HepG2 (cell line): ENCODE results near the gene SH3GL1. TPM values are rescaled to one million over a fixed set of nuclear protein-coding genes. Genes with fewer than 3 reads are reported as not detected.

Source experiments
- KDM2A ChIP-seq: sonication (generic); formaldehyde crosslinking; IDR thresholded peaks from 2 replicates; pipeline ENCODE4 v1.4.0; 2020; ENCODE audit warnings: low read depth, missing genetic modification reagents, borderline replicate concordance
- PAWR ChIP-seq: sonication (generic); formaldehyde crosslinking; IDR thresholded peaks from 2 replicates; pipeline ENCODE4 v1.4.0; 2020; ENCODE audit warnings: missing genetic modification reagents, mild to moderate bottlenecking, borderline replicate concordance
- PLRG1 ChIP-seq: fragments of 450-650 bp; conservative IDR thresholded peaks from 2 replicates; pipeline ENCODE4 v1.6.1; 2016
- PTBP1 ChIP-seq: fragments of 200-400 bp; formaldehyde crosslinking; IDR thresholded peaks from 2 replicates; pipeline ENCODE4 v1.6.1; 2018; ENCODE audit warnings: low read length, low read depth; ENCODE audit not compliant: poor library complexity, severe bottlenecking
- SETDB1 ChIP-seq: sonication (generic); formaldehyde crosslinking; IDR thresholded peaks from 2 replicates; pipeline ENCODE4 v1.5.1; 2020; ENCODE audit warnings: missing genetic modification reagents, mild to moderate bottlenecking, borderline replicate concordance
- SMAD3 ChIP-seq: sonication (generic); formaldehyde crosslinking; IDR thresholded peaks from 2 replicates; pipeline ENCODE4 v1.4.0; 2020; ENCODE audit warnings: missing genetic modification reagents
- SMAD9 ChIP-seq: sonication (generic); formaldehyde crosslinking; IDR thresholded peaks from 2 replicates; pipeline ENCODE4 v1.5.1; 2020; ENCODE audit warnings: mild to moderate bottlenecking, missing genetic modification reagents
- TARDBP ChIP-seq: sonication (generic); formaldehyde crosslinking; IDR thresholded peaks from 2 replicates; pipeline ENCODE4 v1.8.0; 2022; ENCODE audit warnings: mild to moderate bottlenecking, missing genetic modification reagents
- ZNF20 ChIP-seq: sonication (generic); formaldehyde crosslinking; IDR thresholded peaks from 2 replicates; pipeline ENCODE4 v1.4.0; 2020; ENCODE audit warnings: mild to moderate bottlenecking, moderate library complexity, missing genetic modification reagents
- ZNF326 ChIP-seq: sonication (generic); formaldehyde crosslinking; IDR thresholded peaks from 2 replicates; pipeline ENCODE4 v1.4.0; 2020; ENCODE audit warnings: missing genetic modification reagents, borderline replicate concordance
- ZNF350 ChIP-seq: sonication (generic); formaldehyde crosslinking; IDR thresholded peaks from 2 replicates; pipeline ENCODE4 v1.4.0; 2020; ENCODE audit warnings: mild to moderate bottlenecking, low read depth, missing genetic modification reagents, borderline replicate concordance
- ZNF589 ChIP-seq: sonication (generic); formaldehyde crosslinking; conservative IDR thresholded peaks from 2 replicates; pipeline ENCODE4 v1.8.0; 2022; ENCODE audit warnings: mild to moderate bottlenecking, moderate library complexity, missing genetic modification reagents
- ZNF7 ChIP-seq: IDR thresholded peaks from 2 replicates; pipeline ENCODE4 v1.6.1; 2016; ENCODE audit warnings: missing biosample characterization, missing genetic modification reagents
- polyA plus RNA-seq, 8 experiments: library from polyadenylated mRNA; depleted of rRNA in 3 of 8; stranded (reverse) in 7 of 8; unstranded in 1 of 8; fragments of >200 nt; fragmentation: Illumina TruSeq in 4 of 8; extraction: Trizol in 4 of 8; gene quantifications; 2 replicates each; pipeline versions ENCODE4 v1.2.1 to v1.2.3, GENCODE V29; 2011 to 2016; ENCODE audit warnings: low read depth in 4 of 8, missing spikeins in 1 of 8, mixed read lengths in 1 of 8; ENCODE audit not compliant: insufficient read depth in 1 of 8
- total RNA-seq, 5 experiments: library from RNA; depleted of rRNA; stranded (reverse); fragments of >200 nt; fragmentation: Illumina TruSeq; extraction: Trizol; gene quantifications; 2 replicates each; pipeline ENCODE4 v1.2.3, GENCODE V29; 2016; ENCODE audit warnings: low read depth in 1 of 5
- TF ChIP-seq, protein P1 (sequence below): sonication (generic); formaldehyde crosslinking; IDR thresholded peaks from 2 replicates; pipeline ENCODE4 v1.8.0; 2022; ENCODE audit warnings: mild to moderate bottlenecking, missing genetic modification reagents; ENCODE audit not compliant: insufficient replicate concordance
- TF ChIP-seq, protein P2 (sequence below): sonication (generic); formaldehyde crosslinking; IDR thresholded peaks from 2 replicates; pipeline ENCODE4 v1.4.0; 2020; ENCODE audit warnings: missing genetic modification reagents
- TF ChIP-seq, protein P3 (sequence below): sonication (generic); formaldehyde crosslinking; IDR thresholded peaks from 2 replicates; pipeline ENCODE4 v1.9.0; 2022; ENCODE audit warnings: low read depth, missing genetic modification reagents
- TF ChIP-seq, protein P4 (sequence below): sonication (generic); formaldehyde crosslinking; IDR thresholded peaks from 2 replicates; pipeline ENCODE4 v1.4.0; 2020; ENCODE audit warnings: missing genetic modification reagents
- TF ChIP-seq, protein P5 (sequence below): sonication (generic); formaldehyde crosslinking; IDR thresholded peaks from 2 replicates; pipeline ENCODE4 v1.5.1; 2020; ENCODE audit warnings: missing genetic modification reagents, mild to moderate bottlenecking, borderline replicate concordance

Gene SH3GL1
- total and polyA plus RNA-seq, 2 of the 13 experiments (the other 11 are each of a cell fraction or from before 2014, with no cell fraction given) = 33.0 to 45.1 TPM

DNA sequence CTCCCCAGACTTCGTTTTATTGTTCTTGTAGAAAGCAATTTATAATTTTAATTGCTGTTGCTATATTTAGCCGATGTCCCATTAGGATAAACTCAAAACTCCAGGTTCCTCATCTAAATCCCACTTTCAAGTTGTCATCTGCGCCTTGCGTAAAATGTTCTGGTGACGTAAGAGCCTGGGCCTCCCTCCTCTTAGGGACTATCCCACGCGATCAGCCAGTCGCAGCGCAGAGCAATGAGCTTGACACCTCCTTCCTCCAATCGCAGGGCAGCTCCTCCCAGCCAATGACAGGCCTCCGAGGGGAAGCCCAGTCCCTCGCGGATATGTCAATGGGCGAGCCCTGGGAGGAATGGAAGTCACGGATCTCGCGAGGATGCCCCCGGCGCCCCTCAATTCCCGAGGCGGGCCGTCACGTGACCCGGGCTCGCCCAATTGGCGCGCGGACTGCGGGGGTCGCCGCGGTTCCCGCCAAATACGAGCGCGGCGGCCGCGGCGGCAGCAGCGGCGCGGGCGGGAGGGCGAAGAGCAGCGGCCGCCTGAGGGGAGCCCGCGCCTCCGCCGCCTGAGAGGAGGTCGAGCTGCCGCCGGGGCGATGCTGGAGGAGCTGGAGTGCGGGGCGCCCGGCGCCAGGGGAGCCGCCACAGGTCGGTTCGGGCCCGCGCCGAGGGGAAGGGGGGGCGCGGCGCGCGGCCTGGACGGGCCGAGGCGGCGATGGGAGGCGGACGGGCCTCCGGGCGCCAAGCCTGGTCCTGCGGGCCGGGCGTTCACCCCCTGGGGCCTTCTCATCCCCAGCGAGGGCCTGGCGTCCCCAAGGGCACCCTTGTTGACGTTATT is 2.0 kb upstream of the SH3GL1 start, which contains the start of gene CHAF1A (continued):
- TF ChIP-seq, protein P1, sequence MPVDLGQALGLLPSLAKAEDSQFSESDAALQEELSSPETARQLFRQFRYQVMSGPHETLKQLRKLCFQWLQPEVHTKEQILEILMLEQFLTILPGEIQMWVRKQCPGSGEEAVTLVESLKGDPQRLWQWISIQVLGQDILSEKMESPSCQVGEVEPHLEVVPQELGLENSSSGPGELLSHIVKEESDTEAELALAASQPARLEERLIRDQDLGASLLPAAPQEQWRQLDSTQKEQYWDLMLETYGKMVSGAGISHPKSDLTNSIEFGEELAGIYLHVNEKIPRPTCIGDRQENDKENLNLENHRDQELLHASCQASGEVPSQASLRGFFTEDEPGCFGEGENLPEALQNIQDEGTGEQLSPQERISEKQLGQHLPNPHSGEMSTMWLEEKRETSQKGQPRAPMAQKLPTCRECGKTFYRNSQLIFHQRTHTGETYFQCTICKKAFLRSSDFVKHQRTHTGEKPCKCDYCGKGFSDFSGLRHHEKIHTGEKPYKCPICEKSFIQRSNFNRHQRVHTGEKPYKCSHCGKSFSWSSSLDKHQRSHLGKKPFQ (CRISPR knock-in tag) = no peak
- TF ChIP-seq SMAD9 (no peak), KDM2A (no peak), PAWR (CRISPR knock-in tag) (no peak), SMAD3 (no peak), ZNF350 (no peak), PTBP1 (no peak), ZNF589 (no peak; the same call in 1 of the 2 replicates), TARDBP (CRISPR knock-in tag) (no peak), ZNF20 (no peak), ZNF7 (CRISPR knock-in tag) (no peak), PLRG1 (no peak), ZNF326 (CRISPR knock-in tag) (no peak), SETDB1 (CRISPR knock-in tag) (no peak)
- TF ChIP-seq, protein P2, sequence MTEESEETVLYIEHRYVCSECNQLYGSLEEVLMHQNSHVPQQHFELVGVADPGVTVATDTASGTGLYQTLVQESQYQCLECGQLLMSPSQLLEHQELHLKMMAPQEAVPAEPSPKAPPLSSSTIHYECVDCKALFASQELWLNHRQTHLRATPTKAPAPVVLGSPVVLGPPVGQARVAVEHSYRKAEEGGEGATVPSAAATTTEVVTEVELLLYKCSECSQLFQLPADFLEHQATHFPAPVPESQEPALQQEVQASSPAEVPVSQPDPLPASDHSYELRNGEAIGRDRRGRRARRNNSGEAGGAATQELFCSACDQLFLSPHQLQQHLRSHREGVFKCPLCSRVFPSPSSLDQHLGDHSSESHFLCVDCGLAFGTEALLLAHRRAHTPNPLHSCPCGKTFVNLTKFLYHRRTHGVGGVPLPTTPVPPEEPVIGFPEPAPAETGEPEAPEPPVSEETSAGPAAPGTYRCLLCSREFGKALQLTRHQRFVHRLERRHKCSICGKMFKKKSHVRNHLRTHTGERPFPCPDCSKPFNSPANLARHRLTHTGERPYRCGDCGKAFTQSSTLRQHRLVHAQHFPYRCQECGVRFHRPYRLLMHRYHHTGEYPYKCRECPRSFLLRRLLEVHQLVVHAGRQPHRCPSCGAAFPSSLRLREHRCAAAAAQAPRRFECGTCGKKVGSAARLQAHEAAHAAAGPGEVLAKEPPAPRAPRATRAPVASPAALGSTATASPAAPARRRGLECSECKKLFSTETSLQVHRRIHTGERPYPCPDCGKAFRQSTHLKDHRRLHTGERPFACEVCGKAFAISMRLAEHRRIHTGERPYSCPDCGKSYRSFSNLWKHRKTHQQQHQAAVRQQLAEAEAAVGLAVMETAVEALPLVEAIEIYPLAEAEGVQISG (CRISPR knock-in tag) = peak; percentile 96
- TF ChIP-seq, protein P3, sequence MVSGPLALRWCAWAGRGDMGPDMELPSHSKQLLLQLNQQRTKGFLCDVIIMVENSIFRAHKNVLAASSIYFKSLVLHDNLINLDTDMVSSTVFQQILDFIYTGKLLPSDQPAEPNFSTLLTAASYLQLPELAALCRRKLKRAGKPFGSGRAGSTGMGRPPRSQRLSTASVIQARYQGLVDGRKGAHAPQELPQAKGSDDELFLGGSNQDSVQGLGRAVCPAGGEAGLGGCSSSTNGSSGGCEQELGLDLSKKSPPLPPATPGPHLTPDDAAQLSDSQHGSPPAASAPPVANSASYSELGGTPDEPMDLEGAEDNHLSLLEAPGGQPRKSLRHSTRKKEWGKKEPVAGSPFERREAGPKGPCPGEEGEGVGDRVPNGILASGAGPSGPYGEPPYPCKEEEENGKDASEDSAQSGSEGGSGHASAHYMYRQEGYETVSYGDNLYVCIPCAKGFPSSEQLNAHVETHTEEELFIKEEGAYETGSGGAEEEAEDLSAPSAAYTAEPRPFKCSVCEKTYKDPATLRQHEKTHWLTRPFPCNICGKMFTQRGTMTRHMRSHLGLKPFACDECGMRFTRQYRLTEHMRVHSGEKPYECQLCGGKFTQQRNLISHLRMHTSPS (CRISPR knock-in tag) = 0 out of 2 replicates have a peak, but pooled peaks have one; percentile 7
- TF ChIP-seq, protein P4, sequence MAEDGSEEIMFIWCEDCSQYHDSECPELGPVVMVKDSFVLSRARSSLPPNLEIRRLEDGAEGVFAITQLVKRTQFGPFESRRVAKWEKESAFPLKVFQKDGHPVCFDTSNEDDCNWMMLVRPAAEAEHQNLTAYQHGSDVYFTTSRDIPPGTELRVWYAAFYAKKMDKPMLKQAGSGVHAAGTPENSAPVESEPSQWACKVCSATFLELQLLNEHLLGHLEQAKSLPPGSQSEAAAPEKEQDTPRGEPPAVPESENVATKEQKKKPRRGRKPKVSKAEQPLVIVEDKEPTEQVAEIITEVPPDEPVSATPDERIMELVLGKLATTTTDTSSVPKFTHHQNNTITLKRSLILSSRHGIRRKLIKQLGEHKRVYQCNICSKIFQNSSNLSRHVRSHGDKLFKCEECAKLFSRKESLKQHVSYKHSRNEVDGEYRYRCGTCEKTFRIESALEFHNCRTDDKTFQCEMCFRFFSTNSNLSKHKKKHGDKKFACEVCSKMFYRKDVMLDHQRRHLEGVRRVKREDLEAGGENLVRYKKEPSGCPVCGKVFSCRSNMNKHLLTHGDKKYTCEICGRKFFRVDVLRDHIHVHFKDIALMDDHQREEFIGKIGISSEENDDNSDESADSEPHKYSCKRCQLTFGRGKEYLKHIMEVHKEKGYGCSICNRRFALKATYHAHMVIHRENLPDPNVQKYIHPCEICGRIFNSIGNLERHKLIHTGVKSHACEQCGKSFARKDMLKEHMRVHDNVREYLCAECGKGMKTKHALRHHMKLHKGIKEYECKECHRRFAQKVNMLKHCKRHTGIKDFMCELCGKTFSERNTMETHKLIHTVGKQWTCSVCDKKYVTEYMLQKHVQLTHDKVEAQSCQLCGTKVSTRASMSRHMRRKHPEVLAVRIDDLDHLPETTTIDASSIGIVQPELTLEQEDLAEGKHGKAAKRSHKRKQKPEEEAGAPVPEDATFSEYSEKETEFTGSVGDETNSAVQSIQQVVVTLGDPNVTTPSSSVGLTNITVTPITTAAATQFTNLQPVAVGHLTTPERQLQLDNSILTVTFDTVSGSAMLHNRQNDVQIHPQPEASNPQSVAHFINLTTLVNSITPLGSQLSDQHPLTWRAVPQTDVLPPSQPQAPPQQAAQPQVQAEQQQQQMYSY = no peak
- TF ChIP-seq, protein P5, sequence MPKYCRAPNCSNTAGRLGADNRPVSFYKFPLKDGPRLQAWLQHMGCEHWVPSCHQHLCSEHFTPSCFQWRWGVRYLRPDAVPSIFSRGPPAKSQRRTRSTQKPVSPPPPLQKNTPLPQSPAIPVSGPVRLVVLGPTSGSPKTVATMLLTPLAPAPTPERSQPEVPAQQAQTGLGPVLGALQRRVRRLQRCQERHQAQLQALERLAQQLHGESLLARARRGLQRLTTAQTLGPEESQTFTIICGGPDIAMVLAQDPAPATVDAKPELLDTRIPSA (CRISPR knock-in tag) = no peak
